Liver (tissue), 9 donors: ENCODE results near the gene ADGRG2. TPM values are rescaled to one million over a fixed set of nuclear protein-coding genes. Genes with fewer than 3 reads are reported as not detected.

ENCODE experiments used
- DNase-seq: peaks from one replicate; pipeline ENCODE4 v3.0.0-alpha.2; 2017; ENCODE audit warnings: low spot score
- H3K27ac ChIP-seq, 2 donors: one replicate each; pipeline ENCODE4 v1.7.0; 2013; ENCODE audit warnings: inconsistent platforms in 2 of 2, low read length in 2 of 2, control low read depth in 1 of 2, low read depth in 1 of 2, mild to moderate bottlenecking in 1 of 2
- H3K27me3 ChIP-seq, 4 donors: one replicate each; pipeline versions ENCODE4 v1.6.1 to v1.7.0; 2013; ENCODE audit warnings: low read length in 3 of 4, inconsistent platforms in 1 of 4, mild to moderate bottlenecking in 1 of 4, moderate library complexity in 1 of 4; ENCODE audit not compliant: control insufficient read depth in 4 of 4, insufficient read depth in 4 of 4
- H3K36me3 ChIP-seq, 4 donors: one replicate each; pipeline versions ENCODE4 v1.6.1 to v1.7.0; 2013; ENCODE audit warnings: low read length in 3 of 4, mild to moderate bottlenecking in 3 of 4, low read depth in 1 of 4, moderate library complexity in 1 of 4; ENCODE audit not compliant: control insufficient read depth in 4 of 4, insufficient read depth in 3 of 4
- H3K4me1 ChIP-seq, 4 donors: one replicate each; pipeline versions ENCODE4 v1.6.1 to v1.7.0; 2013; ENCODE audit warnings: low read length in 3 of 4, mild to moderate bottlenecking in 3 of 4, moderate library complexity in 1 of 4; ENCODE audit not compliant: control insufficient read depth in 4 of 4, insufficient read depth in 4 of 4
- H3K4me3 ChIP-seq, 3 donors: one replicate each; pipeline versions ENCODE4 v1.6.1 to v1.7.0; 2013; ENCODE audit warnings: low read length in 3 of 3, control low read depth in 1 of 3, low read depth in 1 of 3, mild to moderate bottlenecking in 1 of 3
- H3K9ac ChIP-seq, 2 donors: one replicate each; pipeline ENCODE4 v1.7.0; 2013; ENCODE audit warnings: low read length in 2 of 2, mild to moderate bottlenecking in 2 of 2, moderate library complexity in 2 of 2, control low read depth in 1 of 2, low read depth in 1 of 2
- H3K9me3 ChIP-seq, 4 donors: one replicate each; pipeline versions ENCODE4 v1.6.1 to v1.7.0; 2013; ENCODE audit warnings: low read length in 3 of 4; ENCODE audit not compliant: control insufficient read depth in 4 of 4
- CTCF ChIP-seq: fragments of 150-350 bp; IDR thresholded peaks from 2 replicates; pipeline ENCODE4 v1.5.1; 2017; ENCODE audit warnings: improper control_type of control experiment, low read depth, low read length; ENCODE audit not compliant: missing input control
- EGR1 ChIP-seq, 2 donors: IDR thresholded peaks; 2 replicates each; pipeline ENCODE4 v1.6.1; 2016 to 2018; ENCODE audit warnings: antibody characterized with exemption in 2 of 2, low read depth in 2 of 2
- FOXA1 ChIP-seq: IDR thresholded peaks from 2 replicates; pipeline ENCODE4 v1.6.1; 2016; ENCODE audit warnings: antibody characterized with exemption
- FOXA2 ChIP-seq: IDR thresholded peaks from 2 replicates; pipeline ENCODE4 v1.6.1; 2016; ENCODE audit warnings: antibody characterized with exemption
- GABPA ChIP-seq, 2 donors: IDR thresholded peaks in 1 of 2; conservative IDR thresholded peaks in 1 of 2; 2 replicates each; pipeline ENCODE4 v1.6.1; 2016; ENCODE audit warnings: antibody characterized with exemption in 2 of 2, mild to moderate bottlenecking in 1 of 2, moderate library complexity in 1 of 2
- HNF4G ChIP-seq: IDR thresholded peaks from 2 replicates; pipeline ENCODE4 v1.6.1; 2016; ENCODE audit warnings: antibody characterized with exemption
- JUND ChIP-seq, 2 donors: IDR thresholded peaks; 2 replicates each; pipeline ENCODE4 v1.6.1; 2016; ENCODE audit warnings: antibody characterized with exemption in 2 of 2
- NR2F2 ChIP-seq: IDR thresholded peaks from 2 replicates; pipeline ENCODE4 v1.6.1; 2016; ENCODE audit warnings: antibody characterized with exemption
- RAD21 ChIP-seq, 2 donors: IDR thresholded peaks; 2 replicates each; pipeline ENCODE4 v1.6.1; 2016; ENCODE audit warnings: antibody characterized with exemption in 2 of 2, mild to moderate bottlenecking in 2 of 2
- RXRA ChIP-seq, 2 donors: IDR thresholded peaks; 2 replicates each; pipeline ENCODE4 v1.6.1; 2017 to 2018; ENCODE audit warnings: antibody characterized with exemption in 2 of 2, mild to moderate bottlenecking in 1 of 2
- SP1 ChIP-seq: IDR thresholded peaks from 2 replicates; pipeline ENCODE4 v1.6.1; 2018; ENCODE audit warnings: antibody characterized with exemption, mild to moderate bottlenecking
- TAF1 ChIP-seq: conservative IDR thresholded peaks from 2 replicates; pipeline ENCODE4 v1.6.1; 2016; ENCODE audit warnings: antibody characterized with exemption, mild to moderate bottlenecking
- YY1 ChIP-seq: IDR thresholded peaks from 2 replicates; pipeline ENCODE4 v1.6.1; 2016; ENCODE audit warnings: antibody characterized with exemption, mild to moderate bottlenecking
- WGBS: extraction: QIAGEN DNeasy Blood & Tissue Kit; methylation state at CpG from one replicate; pipeline ENCODE4 v1.1.7; 2013; 5-methylcytosine and 5-hydroxymethylcytosine counted together
- polyA plus RNA-seq, 2 donors: library from polyadenylated mRNA; stranded (reverse) in 1 of 2; unstranded in 1 of 2; fragments of 200-250 nt in 1 of 2; fragments of >200 nt in 1 of 2; fragmentation: Nextera tagmentation in 1 of 2; extraction: Ambion mirVana in 1 of 2; gene quantifications; one replicate each; pipeline versions ENCODE4 v1.2.1 to v1.2.3, GENCODE V29; 2013 to 2015
- total RNA-seq, 2 donors: library from RNA; depleted of rRNA; stranded (reverse); fragments of >200 nt; gene quantifications; one replicate each; pipeline ENCODE4 v1.2.3, GENCODE V29; 2014
- TF ChIP-seq, protein P1 (sequence below): IDR thresholded peaks from 2 replicates; pipeline ENCODE4 v1.6.1; 2016; ENCODE audit warnings: antibody characterized with exemption, mild to moderate bottlenecking
- TF ChIP-seq, protein P2 (sequence below): IDR thresholded peaks from 2 replicates; pipeline ENCODE4 v1.6.1; 2016; ENCODE audit warnings: antibody characterized with exemption
- TF ChIP-seq, protein P3 (sequence below): IDR thresholded peaks from 2 replicates; pipeline ENCODE4 v1.6.1; 2016; ENCODE audit warnings: antibody characterized with exemption
- donor health status: healthy.
- donor health status: healthy.
- donor health status: healthy.
- donor health status: healthy.
- donor health status: healthy.

ADGRG2 gene
- total and polyA plus RNA-seq, 4 donors = 0.08 to 0.45 (median 0.24) TPM; not detected in 1

DNA sequence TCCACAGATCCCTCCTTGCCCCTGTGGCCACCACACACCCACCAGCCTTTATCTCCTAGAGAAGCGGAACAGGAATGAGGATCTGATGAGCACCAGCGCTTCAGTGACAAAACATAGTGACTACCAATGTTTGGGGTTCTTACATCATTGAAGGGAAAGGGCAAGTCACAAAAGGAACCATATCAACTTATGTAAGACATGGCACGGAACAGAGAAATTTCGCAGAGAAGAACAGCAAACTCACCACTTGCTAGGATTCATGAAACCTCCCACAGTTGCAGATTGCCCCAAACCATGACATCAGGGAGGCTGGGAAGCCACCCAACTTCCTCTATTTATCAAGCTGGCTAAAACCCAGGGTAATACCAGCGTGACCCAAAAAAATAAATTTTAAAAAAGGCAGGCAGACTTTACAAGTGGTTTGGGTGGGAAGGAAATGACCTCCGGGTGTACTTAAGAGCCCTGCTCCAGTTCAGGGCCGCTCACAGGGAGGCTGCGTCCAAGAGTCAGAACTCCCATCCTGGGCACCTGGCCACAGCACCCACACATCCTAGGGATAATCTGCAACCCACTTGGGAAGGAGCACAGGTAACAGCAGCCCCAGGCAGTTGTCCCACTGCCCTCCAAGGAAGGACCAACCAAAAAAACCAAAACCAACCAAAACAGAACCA is 36.0 kb downstream of the ADGRG2 start:
- Histone ChIP-seq H3K27me3 (no peaks in the 10 kb centered on the region), H3K9me3 (peaks cover 0 to 3% (median 0%) of the 10 kb centered on the region in 4 donors), H3K4me3 (no peak overlapping the region), H3K9ac (no peak overlapping the region), H3K27ac (no peak overlapping the region), H3K36me3 (no peaks in the 10 kb centered on the region), H3K4me1 (no peaks in the 10 kb centered on the region)
- TF ChIP-seq EGR1 (IDR thresholded peaks at IDR 0.05; ENCODE audit: low read depth in 2 of 2) (no peak), JUND (IDR thresholded peaks at IDR 0.05) (no peak), GABPA (IDR thresholded peaks at IDR 0.05 in 1 of 2, conservative IDR thresholded peaks at IDR 0.05 in 1 of 2) (no peak), RAD21 (IDR thresholded peaks at IDR 0.05) (no peak), YY1 (no peak), FOXA1 (no peak), RXRA (IDR thresholded peaks at IDR 0.05) (peak in 1 of 2 donors; percentile 27)
- TF ChIP-seq, protein P1, sequence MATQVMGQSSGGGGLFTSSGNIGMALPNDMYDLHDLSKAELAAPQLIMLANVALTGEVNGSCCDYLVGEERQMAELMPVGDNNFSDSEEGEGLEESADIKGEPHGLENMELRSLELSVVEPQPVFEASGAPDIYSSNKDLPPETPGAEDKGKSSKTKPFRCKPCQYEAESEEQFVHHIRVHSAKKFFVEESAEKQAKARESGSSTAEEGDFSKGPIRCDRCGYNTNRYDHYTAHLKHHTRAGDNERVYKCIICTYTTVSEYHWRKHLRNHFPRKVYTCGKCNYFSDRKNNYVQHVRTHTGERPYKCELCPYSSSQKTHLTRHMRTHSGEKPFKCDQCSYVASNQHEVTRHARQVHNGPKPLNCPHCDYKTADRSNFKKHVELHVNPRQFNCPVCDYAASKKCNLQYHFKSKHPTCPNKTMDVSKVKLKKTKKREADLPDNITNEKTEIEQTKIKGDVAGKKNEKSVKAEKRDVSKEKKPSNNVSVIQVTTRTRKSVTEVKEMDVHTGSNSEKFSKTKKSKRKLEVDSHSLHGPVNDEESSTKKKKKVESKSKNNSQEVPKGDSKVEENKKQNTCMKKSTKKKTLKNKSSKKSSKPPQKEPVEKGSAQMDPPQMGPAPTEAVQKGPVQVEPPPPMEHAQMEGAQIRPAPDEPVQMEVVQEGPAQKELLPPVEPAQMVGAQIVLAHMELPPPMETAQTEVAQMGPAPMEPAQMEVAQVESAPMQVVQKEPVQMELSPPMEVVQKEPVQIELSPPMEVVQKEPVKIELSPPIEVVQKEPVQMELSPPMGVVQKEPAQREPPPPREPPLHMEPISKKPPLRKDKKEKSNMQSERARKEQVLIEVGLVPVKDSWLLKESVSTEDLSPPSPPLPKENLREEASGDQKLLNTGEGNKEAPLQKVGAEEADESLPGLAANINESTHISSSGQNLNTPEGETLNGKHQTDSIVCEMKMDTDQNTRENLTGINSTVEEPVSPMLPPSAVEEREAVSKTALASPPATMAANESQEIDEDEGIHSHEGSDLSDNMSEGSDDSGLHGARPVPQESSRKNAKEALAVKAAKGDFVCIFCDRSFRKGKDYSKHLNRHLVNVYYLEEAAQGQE = no peak
- WGBS = 64% methylated on average over 8 of the region's 8 CpGs
- no peak for DNase-seq

- no peaks in the 10 kb centered on the region for H3K27me3 ChIP-seq
- H3K4me1 ChIP-seq = no peaks in the 10 kb centered on the region
- WGBS = 98% methylated on average over 3 of the region's 3 CpGs
- H3K4me3 ChIP-seq = no peak overlapping the region
- H3K9ac ChIP-seq = no peak overlapping the region
- H3K27ac ChIP-seq = no peak overlapping the region
- H3K36me3 ChIP-seq = no peaks in the 10 kb centered on the region
- DNase-seq = no peak
- peaks cover 0 to 3% (median 0%) of the 10 kb centered on the region in 4 donors for H3K9me3 ChIP-seq
- TF ChIP-seq FOXA2 = no peak
- no peak for TF ChIP-seq TAF1
- no peak for TF ChIP-seq EGR1 (IDR thresholded peaks at IDR 0.05; ENCODE audit: low read depth in 2 of 2)
- TF ChIP-seq RAD21 (IDR thresholded peaks at IDR 0.05) = no peak
- TF ChIP-seq, protein P2, sequence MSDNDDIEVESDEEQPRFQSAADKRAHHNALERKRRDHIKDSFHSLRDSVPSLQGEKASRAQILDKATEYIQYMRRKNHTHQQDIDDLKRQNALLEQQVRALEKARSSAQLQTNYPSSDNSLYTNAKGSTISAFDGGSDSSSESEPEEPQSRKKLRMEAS = no peak
- TF ChIP-seq CTCF = no peak
- TF ChIP-seq GABPA (IDR thresholded peaks at IDR 0.05 in 1 of 2, conservative IDR thresholded peaks at IDR 0.05 in 1 of 2) = no peak
- no peak for TF ChIP-seq RXRA (IDR thresholded peaks at IDR 0.05)
- no peak for TF ChIP-seq HNF4G
- TF ChIP-seq, protein P3, sequence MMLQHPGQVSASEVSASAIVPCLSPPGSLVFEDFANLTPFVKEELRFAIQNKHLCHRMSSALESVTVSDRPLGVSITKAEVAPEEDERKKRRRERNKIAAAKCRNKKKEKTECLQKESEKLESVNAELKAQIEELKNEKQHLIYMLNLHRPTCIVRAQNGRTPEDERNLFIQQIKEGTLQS = no peak
- TF ChIP-seq, protein P1 = no peak
- no peak for TF ChIP-seq JUND (IDR thresholded peaks at IDR 0.05)
- no peak for TF ChIP-seq SP1
- TF ChIP-seq NR2F2 = no peak
Observed at GRCh38 chrX:19085666-19086065, 36.6 kb downstream of the ADGRG2 start.
